AG04449 (cell line): ENCODE data around the gene UBE2K.
"Not testable (repeated sequence)": the region's sequence is repeated elsewhere in the genome, so short reads cannot be mapped to it uniquely, and the experiment has no call there.

Source experiments
- CTCF ChIA-PET: fragments of 350-600 bp; formaldehyde crosslinking; extraction: SDS; loops from one replicate; lab custom pipeline; 2021; ENCODE audit warnings: antibody characterized with exemption; lab: Yijun Ruan, JAX
- POLR2A ChIA-PET: fragments of 400-600, 350-600 bp; formaldehyde crosslinking; extraction: SDS; loops from one replicate; lab custom pipeline; 2020; ENCODE audit warnings: antibody characterized with exemption, inconsistent platforms; lab: Yijun Ruan, JAX
- DNase-seq: peaks from one replicate; pipeline ENCODE4 v3.0.0-alpha.2; 2010; ENCODE audit warnings: low read depth, low spot score
- H3K4me3 ChIP-seq: 2 replicates; pipeline ENCODE4 v1.5.1; 2011; ENCODE audit warnings: low read depth, mild to moderate bottlenecking, control low read depth, low read length
- CTCF ChIP-seq: IDR thresholded peaks from one replicate; pipeline ENCODE4 v1.5.1; 2011; ENCODE audit warnings: mild to moderate bottlenecking, moderate library complexity, low read length, control low read depth, inconsistent platforms; ENCODE audit not compliant: insufficient read depth; ENCODE audit errors: missing control alignments

Gene UBE2K

GRCh38 chr4:39802005-39802404, 104.1 kb downstream of the UBE2K start:
- DNase-seq, result no peak
- CTCF ChIA-PET, result interaction anchor here (1.7 kb wide), 1 partner anchor 333 kb away, joined by 4 read pairs; no protein-coding TSS in a partner anchor
- POLR2A ChIA-PET, result no interaction called here
- H3K4me3 ChIP-seq, result no peak overlapping the region
- no peak for TF ChIP-seq CTCF

GRCh38 chr4:39808231-39808749, 110.4 kb downstream of the UBE2K start:
- ChIA-PET POLR2A (interaction anchor here (0.6 kb wide), 1 partner anchor 263 kb away, joined by 3 read pairs; no protein-coding TSS in a partner anchor), CTCF (interaction anchor here (0.6 kb wide), 1 partner anchor 148 kb away, joined by 4 read pairs; no protein-coding TSS in a partner anchor)
- no peak for DNase-seq
- no peak overlapping the region for H3K4me3 ChIP-seq
- no peak for TF ChIP-seq CTCF

DNA sequence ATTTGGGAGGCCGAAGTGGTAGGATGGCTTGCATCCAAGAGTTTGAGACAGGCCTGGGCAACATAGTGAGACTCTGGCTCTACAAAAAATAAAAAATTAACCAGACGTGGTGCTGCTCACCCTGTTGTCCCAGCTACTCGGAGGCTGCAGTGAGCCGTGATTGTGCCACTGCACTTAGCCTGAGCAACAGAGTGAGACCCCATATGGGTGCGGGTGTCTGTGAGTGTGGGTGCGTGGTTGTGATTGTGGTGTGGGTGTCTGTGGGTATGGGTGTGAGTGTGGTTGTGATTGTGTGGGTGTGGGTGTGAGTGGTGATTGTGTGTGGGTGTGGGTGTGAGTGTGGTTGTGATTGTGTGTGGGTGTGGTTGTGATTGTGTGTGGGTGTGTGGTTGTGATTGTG, 114.6 kb downstream of the UBE2K start:
- CTCF ChIA-PET, result interaction anchor here (1.0 kb wide), 1 partner anchor 9 kb away, joined by 3 read pairs; no protein-coding TSS in a partner anchor
- TF ChIP-seq CTCF, result no peak
- no peak overlapping the region for H3K4me3 ChIP-seq
- POLR2A ChIA-PET, result no interaction called here
- DNase-seq, result no peak

DNA sequence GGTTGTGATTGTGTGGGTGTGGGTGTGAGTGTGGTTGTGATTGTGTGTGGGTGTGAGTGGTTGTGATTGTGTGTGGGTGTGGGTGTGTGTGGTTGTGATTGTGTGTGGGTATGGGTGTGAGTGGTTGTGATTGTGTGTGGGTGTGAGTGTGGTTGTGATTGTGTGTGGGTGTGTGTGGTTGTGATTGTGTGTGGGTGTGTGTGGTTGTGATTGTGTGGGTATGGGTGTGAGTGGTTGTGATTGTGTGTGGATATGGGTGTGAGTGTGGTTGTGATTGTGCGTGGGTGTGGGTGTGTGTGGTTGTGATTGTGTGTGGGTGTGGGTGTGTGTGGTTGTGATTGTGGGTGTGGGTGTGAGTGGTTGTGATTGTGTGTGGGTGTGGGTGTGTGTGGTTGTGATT, 115.1 kb downstream of the UBE2K start:
- DNase-seq, CTCF ChIA-PET, H3K4me3 ChIP-seq, POLR2A ChIA-PET: not testable (repeated sequence)

GRCh38 chr4:39813761-39814160, 115.8 kb downstream of the UBE2K start:
- POLR2A ChIA-PET, CTCF ChIA-PET, H3K4me3 ChIP-seq, DNase-seq: not testable (repeated sequence)

DNA sequence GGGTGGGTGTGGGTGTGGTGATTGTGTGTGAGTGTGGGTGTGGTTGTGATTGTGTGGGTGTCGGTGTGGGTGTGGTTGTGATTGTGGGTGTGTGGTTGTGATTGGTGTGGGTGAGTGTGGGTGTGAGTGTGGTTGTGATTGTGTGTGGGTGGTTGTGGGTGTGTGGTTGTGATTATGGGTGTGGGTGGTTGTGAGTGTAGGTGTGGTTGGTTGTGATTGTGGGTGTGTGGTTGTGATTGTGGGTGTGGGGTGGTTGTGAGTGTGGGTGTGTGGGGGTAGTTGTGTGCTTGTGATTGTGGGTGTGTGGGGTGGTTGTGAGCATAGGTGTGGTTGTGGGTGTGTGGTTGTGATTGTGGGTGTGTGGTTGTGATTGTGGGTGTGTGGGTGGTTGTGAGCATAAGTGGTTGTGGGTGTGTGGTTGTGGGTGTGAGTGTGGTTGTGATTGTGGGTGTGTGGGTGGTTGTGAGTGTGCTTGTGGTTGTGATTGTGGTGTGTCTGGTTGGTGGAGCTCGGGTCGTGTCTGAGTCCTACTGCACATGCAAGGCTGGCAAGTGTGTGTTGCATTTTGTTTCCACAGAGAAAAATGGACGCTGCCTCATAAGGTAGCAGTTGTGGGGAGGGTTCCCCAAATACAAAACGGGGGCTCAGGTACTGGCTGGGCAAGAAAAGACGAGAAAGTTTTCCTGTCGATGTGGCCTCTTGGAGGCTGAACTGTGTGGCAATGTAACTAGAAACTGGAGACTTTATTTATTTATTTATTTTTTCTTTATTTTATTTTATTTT, 116.7 kb downstream of the UBE2K start:
- TF ChIP-seq CTCF, result no peak
- no peak for DNase-seq
- POLR2A ChIA-PET, result no interaction called here

DNA sequence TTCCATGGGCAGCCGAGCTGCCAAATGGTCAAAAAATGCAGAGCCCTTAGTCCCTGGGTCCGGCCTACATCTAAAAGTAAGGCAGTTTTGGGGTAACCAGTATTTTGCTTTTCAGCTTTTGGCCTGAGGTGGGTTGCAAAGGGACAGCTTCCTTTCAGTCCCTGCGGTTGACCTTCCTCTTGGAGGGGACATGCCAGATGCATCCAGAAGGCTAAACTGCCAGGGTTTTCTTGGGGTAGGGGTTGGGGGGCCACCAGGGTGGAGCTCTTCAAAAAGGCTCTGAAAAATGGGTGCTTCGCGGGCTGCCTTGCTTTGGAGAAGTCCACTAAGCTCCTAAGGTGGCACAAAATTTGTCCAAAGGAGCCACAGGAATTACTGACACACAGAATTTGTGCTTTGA, 120.7 kb downstream of the UBE2K start:
- CTCF ChIA-PET, result interaction anchor here (1.1 kb wide), 1 partner anchor 159 kb away, joined by 3 read pairs; the partner anchor contains the start of gene PDS5A
- no peak for TF ChIP-seq CTCF
- POLR2A ChIA-PET, result interaction anchor here (0.6 to 0.9 kb wide), 2 partner anchors 121 to 402 kb away, joined by 3 read pairs; partner anchors contain the start of gene UBE2K
- no peak for DNase-seq
- H3K4me3 ChIP-seq, result no peak overlapping the region

More for the DNA sequence above, 116.7 kb downstream of the UBE2K start:
- H3K4me3 ChIP-seq, result no peak overlapping the region
- CTCF ChIA-PET, result no interaction called here
